ENCODE results near the gene CFAP54. TPM values are rescaled to one million over a fixed set of nuclear protein-coding genes. Genes with fewer than 3 reads are reported as not detected.

Gene CFAP54
- total RNA-seq, 1 donor from 2014 or later, result 0.64 TPM

DNA sequence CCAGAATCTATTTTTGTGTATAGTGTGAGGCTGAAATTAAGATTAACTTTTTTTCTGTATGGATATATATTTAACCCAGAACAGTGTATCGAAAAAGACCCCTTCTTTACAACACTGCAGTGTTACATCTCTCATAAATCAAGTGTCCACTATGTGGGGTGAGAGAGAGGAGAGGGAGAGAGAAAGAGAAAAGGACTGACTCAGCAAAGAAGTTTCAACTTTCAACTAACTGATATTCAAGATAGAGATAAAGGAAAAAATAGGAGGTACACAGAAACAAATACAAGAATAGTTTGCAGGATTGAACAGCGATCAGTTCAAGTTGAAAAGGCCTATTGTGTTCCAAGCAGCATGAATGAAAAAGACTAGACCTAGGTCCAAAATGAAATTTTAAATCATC is 291.0 kb downstream of the CFAP54 start:
- CTCF ChIA-PET, result no interaction called here

DNA sequence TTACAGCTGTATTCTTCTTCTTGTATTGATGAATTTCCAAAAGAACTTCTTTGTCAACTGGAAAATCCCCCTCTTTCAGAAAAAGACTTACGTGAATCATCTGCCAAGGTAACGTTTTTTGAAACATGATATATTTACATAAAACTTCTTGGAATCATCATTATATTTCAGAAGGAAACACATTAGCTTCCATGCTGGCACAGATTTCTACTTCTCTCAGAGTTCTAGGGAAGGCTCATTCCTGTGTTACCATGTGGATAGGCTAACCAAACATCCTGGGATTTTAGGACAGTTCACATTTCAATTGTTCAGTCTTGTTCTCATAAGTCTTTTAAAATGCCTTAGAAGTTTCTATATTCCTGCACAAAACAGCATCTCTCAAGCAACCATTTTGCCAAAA is 297.4 kb downstream of the CFAP54 start:
- DNase-seq, result no peak
- Mint-ChIP-seq H3K4me3 (no peak overlapping the region), H3K36me3 (ENCODE audit: low read depth) (no peaks in the 10 kb centered on the region), H3K9me3 (no peaks in the 10 kb centered on the region), H3K27me3 (no peaks in the 10 kb centered on the region), H3K4me1 (no peaks in the 10 kb centered on the region), H3K27ac (no peak overlapping the region)
- ATAC-seq (ENCODE audit: low read depth), result no peak
- ChIA-PET POLR2A (no interaction called here), CTCF (no interaction called here)
- intact Hi-C loops (cut with micrococcal nuclease), result no loop called here
- TF ChIP-seq, protein P1, sequence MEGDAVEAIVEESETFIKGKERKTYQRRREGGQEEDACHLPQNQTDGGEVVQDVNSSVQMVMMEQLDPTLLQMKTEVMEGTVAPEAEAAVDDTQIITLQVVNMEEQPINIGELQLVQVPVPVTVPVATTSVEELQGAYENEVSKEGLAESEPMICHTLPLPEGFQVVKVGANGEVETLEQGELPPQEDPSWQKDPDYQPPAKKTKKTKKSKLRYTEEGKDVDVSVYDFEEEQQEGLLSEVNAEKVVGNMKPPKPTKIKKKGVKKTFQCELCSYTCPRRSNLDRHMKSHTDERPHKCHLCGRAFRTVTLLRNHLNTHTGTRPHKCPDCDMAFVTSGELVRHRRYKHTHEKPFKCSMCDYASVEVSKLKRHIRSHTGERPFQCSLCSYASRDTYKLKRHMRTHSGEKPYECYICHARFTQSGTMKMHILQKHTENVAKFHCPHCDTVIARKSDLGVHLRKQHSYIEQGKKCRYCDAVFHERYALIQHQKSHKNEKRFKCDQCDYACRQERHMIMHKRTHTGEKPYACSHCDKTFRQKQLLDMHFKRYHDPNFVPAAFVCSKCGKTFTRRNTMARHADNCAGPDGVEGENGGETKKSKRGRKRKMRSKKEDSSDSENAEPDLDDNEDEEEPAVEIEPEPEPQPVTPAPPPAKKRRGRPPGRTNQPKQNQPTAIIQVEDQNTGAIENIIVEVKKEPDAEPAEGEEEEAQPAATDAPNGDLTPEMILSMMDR (IDR thresholded peaks at IDR 0.05), result no peak

More for the DNA sequence above, 291.0 kb downstream of the CFAP54 start:
- Mint-ChIP-seq H3K4me3 (no peak overlapping the region), H3K27me3 (peaks cover 1% of the 10 kb centered on the region), H3K27ac (no peak overlapping the region), H3K9me3 (no peaks in the 10 kb centered on the region), H3K4me1 (no peaks in the 10 kb centered on the region), H3K36me3 (ENCODE audit: low read depth) (no peaks in the 10 kb centered on the region)
- TF ChIP-seq, protein P1 (IDR thresholded peaks at IDR 0.05), result no peak
- POLR2A ChIA-PET, result no interaction called here
- intact Hi-C loops (cut with micrococcal nuclease), result no loop called here
- DNase-seq, result no peak
- ATAC-seq (ENCODE audit: low read depth), result no peak

- ATAC-seq (ENCODE audit: low read depth), result no peak
- intact Hi-C loops (cut with micrococcal nuclease), result no loop called here
- DNase-seq, result no peak
- H3K27me3 Mint-ChIP-seq, result peaks cover 8% of the 10 kb centered on the region
- H3K27ac Mint-ChIP-seq, result no peak overlapping the region
- CTCF ChIA-PET, result no interaction called here
- no peaks in the 10 kb centered on the region for H3K4me1 Mint-ChIP-seq
- peaks cover 14% of the 10 kb centered on the region for H3K9me3 Mint-ChIP-seq
- H3K4me3 Mint-ChIP-seq, result no peak overlapping the region
- TF ChIP-seq, protein P1 (IDR thresholded peaks at IDR 0.05), result no peak
- no peaks in the 10 kb centered on the region for H3K36me3 Mint-ChIP-seq (ENCODE audit: low read depth)
- POLR2A ChIA-PET, result no interaction called here
Measured at GRCh38 chr12:96803969-96804368, 314.6 kb downstream of the CFAP54 start.

- TF ChIP-seq, protein P1 (IDR thresholded peaks at IDR 0.05), result no peak
- Mint-ChIP-seq H3K4me3 (no peak overlapping the region), H3K27me3 (no peaks in the 10 kb centered on the region), H3K27ac (no peak overlapping the region), H3K36me3 (ENCODE audit: low read depth) (no peaks in the 10 kb centered on the region), H3K9me3 (peaks cover 19% of the 10 kb centered on the region), H3K4me1 (no peaks in the 10 kb centered on the region)
- intact Hi-C loops (cut with micrococcal nuclease), result no loop called here
- ChIA-PET CTCF (no interaction called here), POLR2A (no interaction called here)
- DNase-seq (no peak), ATAC-seq (ENCODE audit: low read depth) (no peak)
Measured at GRCh38 chr12:96806272-96806671, 316.9 kb downstream of the CFAP54 start.

GRCh38 chr12:96807741-96808140 is 318.4 kb downstream of the CFAP54 start:
- Mint-ChIP-seq H3K9me3 (peaks cover 19% of the 10 kb centered on the region), H3K27me3 (no peaks in the 10 kb centered on the region), H3K27ac (no peak overlapping the region), H3K4me3 (no peak overlapping the region), H3K36me3 (ENCODE audit: low read depth) (no peaks in the 10 kb centered on the region), H3K4me1 (no peaks in the 10 kb centered on the region)
- ChIA-PET CTCF (no interaction called here), POLR2A (no interaction called here)
- no peak for ATAC-seq (ENCODE audit: low read depth)
- TF ChIP-seq, protein P1 (IDR thresholded peaks at IDR 0.05), result no peak
- intact Hi-C loops (cut with micrococcal nuclease), result no loop called here
- DNase-seq, result no peak

Data from activated B cell treated with CpG ODN at 0.5 μM for 24 hours (primary cell).